ENCODE results near the gene CISD2.
"Not testable (repeated sequence)": the region's sequence is repeated elsewhere in the genome, so short reads cannot be mapped to it uniquely, and the experiment has no call there.

Gene CISD2

GRCh38 chr4:102867278-102868152 is 1.3 kb upstream of the CISD2 start:
- peak overlapping the region; percentile 93 for H3K27ac ChIP-seq
- H3K4me1 ChIP-seq (ENCODE audit: control insufficient read depth in 1 of 2, insufficient read depth in 1 of 2, low read depth in 1 of 2, low read length in 1 of 2): peaks cover 34 to 36% of the 10 kb centered on the region in 2 experiments
- no peaks in the 10 kb centered on the region for H3K36me3 ChIP-seq
- TF ChIP-seq CTCF (IDR thresholded peaks at IDR 0.05): no peak
- no peaks in the 10 kb centered on the region for H3K27me3 ChIP-seq
- peak overlapping the region; percentile 86 to 88 for H3K4me3 ChIP-seq (ENCODE audit: low read depth in 1 of 2, low read length in 1 of 2)
- no peaks in the 10 kb centered on the region for H3K9me3 ChIP-seq

GRCh38 chr4:102868153-102868780 is 525 bp upstream of the CISD2 start:
- peak overlapping the region; percentile 93 for H3K27ac ChIP-seq
- no peaks in the 10 kb centered on the region for H3K27me3 ChIP-seq
- no peak for TF ChIP-seq CTCF (IDR thresholded peaks at IDR 0.05)
- H3K4me3 ChIP-seq (ENCODE audit: low read depth in 1 of 2, low read length in 1 of 2): peak overlapping the region; percentile 86 to 88
- H3K36me3 ChIP-seq: no peaks in the 10 kb centered on the region
- H3K4me1 ChIP-seq (ENCODE audit: control insufficient read depth in 1 of 2, insufficient read depth in 1 of 2, low read depth in 1 of 2, low read length in 1 of 2): peaks cover 31 to 32% of the 10 kb centered on the region in 2 experiments
- H3K9me3 ChIP-seq: no peaks in the 10 kb centered on the region

- Histone ChIP-seq H3K9me3 (no peaks in the 10 kb centered on the region), H3K27me3 (no peaks in the 10 kb centered on the region), H3K4me3 (ENCODE audit: low read depth in 1 of 2, low read length in 1 of 2) (peak overlapping the region; percentile 86 to 88), H3K36me3 (no peaks in the 10 kb centered on the region), H3K27ac (peak overlapping the region; percentile 93), H3K4me1 (ENCODE audit: control insufficient read depth in 1 of 2, insufficient read depth in 1 of 2, low read depth in 1 of 2, low read length in 1 of 2) (peaks cover 31 to 32% of the 10 kb centered on the region in 2 experiments)
- no peak for TF ChIP-seq CTCF (IDR thresholded peaks at IDR 0.05)
Measured at GRCh38 chr4:102869569-102870197, 891 bp downstream of the CISD2 start.

- H3K27ac ChIP-seq: peak overlapping the region; percentile 48
- H3K9me3 ChIP-seq: no peaks in the 10 kb centered on the region
- no peak overlapping the region for H3K4me3 ChIP-seq (ENCODE audit: low read depth in 1 of 2, low read length in 1 of 2)
Measured at GRCh38 chr4:102871772-102872171, 3.0 kb downstream of the CISD2 start.

GRCh38 chr4:102877477-102878106 is 8.8 kb downstream of the CISD2 start:
- H3K9me3 ChIP-seq; H3K27me3 ChIP-seq; H3K4me3 ChIP-seq (ENCODE audit: low read depth in 1 of 2, low read length in 1 of 2); H3K36me3 ChIP-seq: not testable (repeated sequence)
- peaks cover 0 to 10% of the 10 kb centered on the region in 2 experiments for H3K4me1 ChIP-seq (ENCODE audit: control insufficient read depth in 1 of 2, insufficient read depth in 1 of 2, low read depth in 1 of 2, low read length in 1 of 2)
- peak overlapping the region; percentile 42 for H3K27ac ChIP-seq

More at GRCh38 chr4:102871772-102872171, 3.0 kb downstream of the CISD2 start:
- peaks cover 31 to 32% of the 10 kb centered on the region in 2 experiments for H3K4me1 ChIP-seq (ENCODE audit: control insufficient read depth in 1 of 2, insufficient read depth in 1 of 2, low read depth in 1 of 2, low read length in 1 of 2)
- H3K27me3 ChIP-seq: no peaks in the 10 kb centered on the region
- no peak for TF ChIP-seq CTCF (IDR thresholded peaks at IDR 0.05)
- H3K36me3 ChIP-seq: no peaks in the 10 kb centered on the region

GRCh38 chr4:102878349-102878748 is 9.6 kb downstream of the CISD2 start:
- peak overlapping the region; percentile 42 for H3K27ac ChIP-seq
- not testable (repeated sequence) for H3K36me3 ChIP-seq; H3K9me3 ChIP-seq; H3K4me3 ChIP-seq (ENCODE audit: low read depth in 1 of 2, low read length in 1 of 2); H3K27me3 ChIP-seq
- peaks cover 0 to 10% of the 10 kb centered on the region in 2 experiments for H3K4me1 ChIP-seq (ENCODE audit: control insufficient read depth in 1 of 2, insufficient read depth in 1 of 2, low read depth in 1 of 2, low read length in 1 of 2)

Data from neutrophil (primary cell).